ENCODE data around the gene PPP2R3C.

GRCh38 chr14:35138585-35138984, 16.8 kb upstream of the PPP2R3C start:
- TF ChIP-seq CTCF (conservative IDR thresholded peaks at IDR 0.05 in 1 of 2, IDR thresholded peaks at IDR 0.05 in 1 of 2; ENCODE audit: low read depth in 1 of 2, low read length in 2 of 2) (no peak), EZH2 (IDR thresholded peaks at IDR 0.05; ENCODE audit: low read length, missing control alignments) (no peak)
